ENCODE results near the gene PTPRCAP.
"Not testable (repeated sequence)": the region's sequence is repeated elsewhere in the genome, so short reads cannot be mapped to it uniquely, and the experiment has no call there.

Gene PTPRCAP

GRCh38 chr11:67405688-67406339 is 31.7 kb downstream of the PTPRCAP start:
- no peak for DNase-seq (ENCODE audit: low read depth in 1 of 2, low spot score in 1 of 2)
- no peak for TF ChIP-seq REST (IDR thresholded peaks at IDR 0.05; ENCODE audit: insufficient replicate concordance, low read depth)
- no peak for TF ChIP-seq POLR2AphosphoS5 (IDR thresholded peaks at IDR 0.05; ENCODE audit: low read depth)
- no peak for TF ChIP-seq SPI1 (IDR thresholded peaks at IDR 0.05; ENCODE audit: borderline replicate concordance, low read depth)
- Histone ChIP-seq H3K27ac (replicated peaks) (peak overlapping the region; percentile 94), H3K4me3 (replicated peaks; ENCODE audit: insufficient read depth, low read length) (no peak overlapping the region), H3K27me3 (ENCODE audit: insufficient read depth, poor library complexity, severe bottlenecking) (no peaks in the 10 kb centered on the region)

DNA sequence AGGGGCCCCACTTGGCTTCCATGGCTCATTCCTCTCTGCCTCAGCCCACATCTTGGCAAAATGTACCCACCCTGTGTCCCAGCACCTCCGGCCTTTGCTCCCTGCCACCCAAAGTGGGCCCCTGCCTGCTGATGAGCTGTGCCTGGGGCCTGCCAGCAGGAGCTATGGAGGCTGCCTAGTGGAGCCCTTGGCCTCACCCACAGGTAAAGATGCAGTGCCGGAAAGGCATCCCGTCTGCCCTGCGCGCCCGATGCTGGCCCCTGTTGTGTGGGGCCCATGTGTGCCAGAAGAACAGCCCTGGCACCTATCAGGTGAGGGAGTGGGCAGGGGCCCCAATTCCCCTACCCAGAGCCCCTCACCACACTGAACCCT is 32.3 kb downstream of the PTPRCAP start:
- H3K27ac ChIP-seq (replicated peaks) = peak overlapping the region; percentile 94

GRCh38 chr11:67404515-67405195 is 32.8 kb downstream of the PTPRCAP start:
- peak overlapping the region; percentile 94 for H3K27ac ChIP-seq (replicated peaks)

More for the DNA sequence above, 32.3 kb downstream of the PTPRCAP start:
- no peak overlapping the region for H3K4me3 ChIP-seq (replicated peaks; ENCODE audit: insufficient read depth, low read length)
- no peak for DNase-seq (ENCODE audit: low read depth in 1 of 2, low spot score in 1 of 2)
- TF ChIP-seq GABPA (IDR thresholded peaks at IDR 0.05; ENCODE audit: low read depth) = no peak
- TF ChIP-seq SPI1 (IDR thresholded peaks at IDR 0.05; ENCODE audit: borderline replicate concordance, low read depth) = no peak
- no peak for TF ChIP-seq POLR2AphosphoS5 (IDR thresholded peaks at IDR 0.05; ENCODE audit: low read depth)
- TF ChIP-seq REST (IDR thresholded peaks at IDR 0.05; ENCODE audit: insufficient replicate concordance, low read depth) = no peak
- TF ChIP-seq CTCF (IDR thresholded peaks at IDR 0.05; ENCODE audit: insufficient read depth, low read length) = no peak
- no peaks in the 10 kb centered on the region for H3K27me3 ChIP-seq (ENCODE audit: insufficient read depth, poor library complexity, severe bottlenecking)

GRCh38 chr11:67403085-67403484 is 34.4 kb downstream of the PTPRCAP start:
- not testable (repeated sequence) for DNase-seq (ENCODE audit: low read depth in 1 of 2, low spot score in 1 of 2); H3K27me3 ChIP-seq (ENCODE audit: insufficient read depth, poor library complexity, severe bottlenecking); H3K4me3 ChIP-seq (replicated peaks; ENCODE audit: insufficient read depth, low read length)
- H3K27ac ChIP-seq (replicated peaks) = peak overlapping the region; percentile 94

More at GRCh38 chr11:67404515-67405195, 32.8 kb downstream of the PTPRCAP start:
- H3K4me3 ChIP-seq (replicated peaks; ENCODE audit: insufficient read depth, low read length) = peak overlapping the region; percentile 58
- H3K27me3 ChIP-seq (ENCODE audit: insufficient read depth, poor library complexity, severe bottlenecking) = no peaks in the 10 kb centered on the region
- TF ChIP-seq REST (IDR thresholded peaks at IDR 0.05; ENCODE audit: insufficient replicate concordance, low read depth) = no peak
- no peak for TF ChIP-seq CTCF (IDR thresholded peaks at IDR 0.05; ENCODE audit: insufficient read depth, low read length)
- TF ChIP-seq SPI1 (IDR thresholded peaks at IDR 0.05; ENCODE audit: borderline replicate concordance, low read depth) = no peak
- no peak for TF ChIP-seq GABPA (IDR thresholded peaks at IDR 0.05; ENCODE audit: low read depth)
- no peak for TF ChIP-seq POLR2AphosphoS5 (IDR thresholded peaks at IDR 0.05; ENCODE audit: low read depth)
- peak; percentile 57 to 64 for DNase-seq (ENCODE audit: low read depth in 1 of 2, low spot score in 1 of 2)

DNA sequence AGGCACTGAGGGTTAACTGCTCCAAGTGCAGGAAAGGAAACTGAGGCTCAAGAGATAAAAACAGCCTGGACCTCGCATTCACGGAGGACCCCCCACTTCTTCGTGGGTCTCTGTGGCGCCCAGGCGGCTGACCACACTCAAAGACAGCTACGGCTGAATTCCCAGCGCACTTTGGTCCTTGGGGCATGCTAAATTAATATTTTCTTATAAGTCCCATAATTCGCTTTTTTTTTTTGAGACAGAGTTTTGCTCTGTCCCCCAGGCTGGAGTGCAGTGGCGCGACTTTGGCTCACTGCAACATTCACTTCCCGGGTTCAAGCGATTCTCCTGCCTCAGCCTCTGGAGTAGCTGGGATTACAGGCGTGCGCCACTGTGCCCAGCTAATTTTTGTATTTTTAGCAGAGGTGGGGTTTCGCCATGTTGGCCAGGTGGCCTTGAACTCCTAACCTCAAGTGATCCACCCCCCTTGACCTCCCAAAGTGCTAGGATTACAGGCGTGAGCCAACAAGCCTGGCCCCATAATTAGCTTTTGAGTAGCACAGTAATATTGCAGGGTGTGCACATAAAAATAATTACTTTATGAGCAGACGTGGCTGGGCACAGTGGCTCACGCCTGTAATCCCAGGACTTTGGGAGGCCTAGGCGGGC is 35.2 kb downstream of the PTPRCAP start:
- H3K4me3 ChIP-seq (replicated peaks; ENCODE audit: insufficient read depth, low read length); H3K27me3 ChIP-seq (ENCODE audit: insufficient read depth, poor library complexity, severe bottlenecking); DNase-seq (ENCODE audit: low read depth in 1 of 2, low spot score in 1 of 2): not testable (repeated sequence)
- peak overlapping the region; percentile 94 for H3K27ac ChIP-seq (replicated peaks)

All from HL-60 (cell line).